Heart right ventricle (tissue), 16 donors: ENCODE results near the gene ZFHX3. TPM values are rescaled to one million over a fixed set of nuclear protein-coding genes. Genes with fewer than 3 reads are reported as not detected.

Experiments used
- ATAC-seq, 8 donors: fragments of 200-7000 bp; cut with Tn5 transposase; one replicate each; pipeline ENCODE4 v1.9.1; 2020; ENCODE audit warnings: mild to moderate bottlenecking in 8 of 8, moderate library complexity in 8 of 8, moderate number of reproducible peaks in 1 of 8
- DNase-seq, 2 donors: peaks; one replicate each; pipeline ENCODE4 v3.0.0-alpha.2; 2020
- H3K27ac ChIP-seq, 10 donors: fragments of 200-600 bp; sonication (generic) in 2 of 10; one replicate each; pipeline versions ENCODE4 v1.5.0 to v1.8.0; 2020 to 2022; ENCODE audit warnings: mild to moderate bottlenecking in 3 of 10
- H3K27me3 ChIP-seq, 7 donors: fragments of 200-600 bp; one replicate each; pipeline ENCODE4 v1.8.0; 2021 to 2022; ENCODE audit warnings: mild to moderate bottlenecking in 2 of 7
- H3K36me3 ChIP-seq, 9 donors: fragments of 200-600 bp; sonication (generic) in 1 of 9; one replicate each; pipeline versions ENCODE4 v1.5.0 to v1.8.0; 2020 to 2022; ENCODE audit warnings: mild to moderate bottlenecking in 2 of 9
- H3K4me1 ChIP-seq, 9 donors: fragments of 200-600 bp; sonication (generic) in 1 of 9; one replicate each; pipeline versions ENCODE4 v1.5.0 to v1.8.0; 2020 to 2022; ENCODE audit warnings: mild to moderate bottlenecking in 4 of 9
- H3K4me3 ChIP-seq, 10 donors: fragments of 200-600 bp; sonication (generic) in 2 of 10; one replicate each; pipeline versions ENCODE4 v1.5.0 to v1.8.0; 2020 to 2022; ENCODE audit warnings: mild to moderate bottlenecking in 7 of 10, moderate library complexity in 2 of 10
- H3K9me3 ChIP-seq, 11 donors: fragments of 200-600 bp in 10 of 11; sonication (generic) in 2 of 11; one replicate each; pipeline versions ENCODE4 v1.5.0 to v1.8.0; 2013 to 2022; ENCODE audit warnings: mild to moderate bottlenecking in 2 of 11, control low read depth in 1 of 11, moderate library complexity in 1 of 11
- WGBS, 2 donors: extraction: QIAGEN DNeasy Blood & Tissue Kit; methylation state at CpG; one replicate each; pipeline ENCODE4 v1.1.7; 2013; ENCODE audit warnings: inconsistent platforms in 1 of 2; 5-methylcytosine and 5-hydroxymethylcytosine counted together
- intact Hi-C, 10 donors: fragments of 100-400 bp; cut with DNase I; formaldehyde crosslinking; loops; one replicate each; pipeline versions ENCODE4 v1.11.1 to v1.14.2; 2022
- polyA plus RNA-seq, 2 donors: library from polyadenylated mRNA; stranded (reverse); fragments of 200-250 nt; gene quantifications; one replicate each; pipeline ENCODE4 v1.2.3, GENCODE V29; 2013
- total RNA-seq, 10 donors: library from RNA; stranded (reverse); fragmentation: NEBNext Ultra II Directional in 3 of 10; extraction: Animal tissue kit (Norgen Biotek cat#: 25700) in 3 of 10; gene quantifications; one replicate each; pipeline versions ENCODE4 v1.2.1 to v1.2.4, GENCODE V29; 2021 to 2023
- TF ChIP-seq, protein P1 (sequence below), 9 donors: fragments of 200-600 bp; sonication (generic) in 2 of 9; IDR thresholded peaks; one replicate each; pipeline versions ENCODE4 v1.5.0 to v1.8.0; 2021 to 2022; ENCODE audit warnings: antibody characterized with exemption in 9 of 9, mild to moderate bottlenecking in 5 of 9, moderate library complexity in 1 of 9
- donor health status: Arrhythmogenic right ventricular cardiomyopathy.
- donor health status: ischemic (EF 13 %, LVEDD 7.1; RV severe dilation, severe dysfunction).
- donor health status: healthy with polysubstance abuse.
- donor health status: DM: no; HTN: yes; CAD: no.
- donor health status: DM: no; HTN: no; CAD: no.
- donor health status: ischemic (EF 25% LVEDD 6.9; RV normal size, moderate dysfunction).
- donor health status: ischemic (EF 25% LVEDD 5.7; RV mildly dilated, moderate dysfunction).
- donor health status: healthy.
- donor health status: DM: yes; HTN: yes; CAD: no.
- donor health status: Ischemic cardiomyopathy.
- donor health status: ischemic (EF 35%, LVEDD 5.7; RV mildly dilated, moderate dysfunction).
- donor health status: nonischemic (EF 11% LVEDD 7.7; RV severe dilation, severe dysfunction).
- donor health status: DM: yes; HTN: yes; CAD: no.
- donor health status: PGD.
- donor health status: ischemic (EF 29% LVEDD 5.4; RV normal size, mild dysfunction).
- donor health status: nonischemic (EF 23%, LVEDD 6.1; RV moderate dilation, normal function).

The ZFHX3 gene
- total and polyA plus RNA-seq, 12 donors = 1.6 to 15.2 (median 10.4) TPM

DNA sequence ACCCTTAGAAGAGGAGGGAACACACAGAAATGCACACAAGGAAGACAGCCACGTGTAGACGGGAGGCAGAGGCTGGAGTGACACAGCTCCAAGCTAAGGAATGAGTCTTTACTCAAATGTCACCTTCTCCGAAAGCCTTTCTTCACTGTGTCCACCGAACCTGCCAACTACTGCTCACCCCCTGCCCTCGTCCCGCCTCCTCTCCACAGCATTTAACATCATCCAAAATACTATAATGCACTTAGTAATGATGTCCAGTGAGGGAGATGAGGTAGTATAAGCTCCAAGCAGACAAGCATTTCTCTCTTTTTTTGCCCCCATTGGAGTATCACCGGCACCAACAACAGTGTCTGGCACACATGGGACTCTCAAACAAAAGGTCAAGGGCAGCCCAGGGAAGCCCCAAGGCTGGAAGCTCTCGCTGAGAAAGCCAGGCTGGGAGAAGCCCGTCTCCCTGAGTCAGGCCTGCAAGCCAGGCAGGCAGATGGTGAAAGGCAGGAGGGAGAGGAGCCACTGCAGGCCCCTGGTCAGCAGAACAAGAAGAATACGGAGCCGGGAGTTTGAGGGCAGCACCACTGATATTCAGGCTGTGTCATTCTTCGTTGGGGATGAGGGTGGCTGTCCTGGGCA is 25.9 kb downstream of the ZFHX3 start:
- no peak overlapping the region for H3K4me3 ChIP-seq
- no peaks in the 10 kb centered on the region for H3K9me3 ChIP-seq
- peak overlapping the region in 1 of 10 donors; percentile 79 for H3K27ac ChIP-seq
- DNase-seq (no peak), ATAC-seq (no peak)
- no peaks in the 10 kb centered on the region for H3K36me3 ChIP-seq
- 76 to 87% methylated on average over 12 of the region's 12 CpGs for WGBS, 2 donors
- no peaks in the 10 kb centered on the region for H3K27me3 ChIP-seq
- intact Hi-C loops = loop anchor here in 1 of 10 donors (10.0 kb wide), 1 partner anchor 63 kb away; no protein-coding TSS in a partner anchor
- peaks cover 18 to 90% (median 44%) of the 10 kb centered on the region in 9 donors for H3K4me1 ChIP-seq
- TF ChIP-seq, protein P1, sequence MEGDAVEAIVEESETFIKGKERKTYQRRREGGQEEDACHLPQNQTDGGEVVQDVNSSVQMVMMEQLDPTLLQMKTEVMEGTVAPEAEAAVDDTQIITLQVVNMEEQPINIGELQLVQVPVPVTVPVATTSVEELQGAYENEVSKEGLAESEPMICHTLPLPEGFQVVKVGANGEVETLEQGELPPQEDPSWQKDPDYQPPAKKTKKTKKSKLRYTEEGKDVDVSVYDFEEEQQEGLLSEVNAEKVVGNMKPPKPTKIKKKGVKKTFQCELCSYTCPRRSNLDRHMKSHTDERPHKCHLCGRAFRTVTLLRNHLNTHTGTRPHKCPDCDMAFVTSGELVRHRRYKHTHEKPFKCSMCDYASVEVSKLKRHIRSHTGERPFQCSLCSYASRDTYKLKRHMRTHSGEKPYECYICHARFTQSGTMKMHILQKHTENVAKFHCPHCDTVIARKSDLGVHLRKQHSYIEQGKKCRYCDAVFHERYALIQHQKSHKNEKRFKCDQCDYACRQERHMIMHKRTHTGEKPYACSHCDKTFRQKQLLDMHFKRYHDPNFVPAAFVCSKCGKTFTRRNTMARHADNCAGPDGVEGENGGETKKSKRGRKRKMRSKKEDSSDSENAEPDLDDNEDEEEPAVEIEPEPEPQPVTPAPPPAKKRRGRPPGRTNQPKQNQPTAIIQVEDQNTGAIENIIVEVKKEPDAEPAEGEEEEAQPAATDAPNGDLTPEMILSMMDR (IDR thresholded peaks at IDR 0.05) = no peak

DNA sequence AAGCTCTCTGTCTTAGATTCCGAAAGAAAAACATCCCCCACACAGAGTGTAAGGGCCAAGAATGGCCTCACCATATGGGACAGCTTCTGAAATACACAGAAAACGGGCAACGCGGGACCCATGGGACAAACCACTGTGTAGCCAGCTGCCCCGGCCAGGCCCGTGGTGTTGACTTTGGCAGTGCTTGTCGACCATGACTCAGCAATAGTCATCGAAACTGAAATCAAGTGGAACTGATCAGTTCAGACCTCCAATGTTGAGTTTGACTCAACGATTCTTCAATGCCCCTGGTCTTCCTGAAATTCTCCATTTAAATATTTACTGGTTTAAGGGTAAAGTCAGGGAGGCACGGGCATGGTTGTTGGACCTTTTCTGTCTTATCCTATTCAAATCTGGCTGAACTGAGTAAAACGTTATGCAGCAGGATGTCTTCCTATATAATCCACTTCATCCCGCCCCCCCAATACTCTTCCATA is 27.5 kb downstream of the ZFHX3 start:
- no peaks in the 10 kb centered on the region for H3K9me3 ChIP-seq
- no peaks in the 10 kb centered on the region for H3K36me3 ChIP-seq
- H3K4me3 ChIP-seq = peak overlapping the region in 1 of 10 donors; percentile 7
- WGBS, 2 donors = 61 to 70% methylated on average over 12 of the region's 12 CpGs
- peaks cover 18 to 90% (median 50%) of the 10 kb centered on the region in 9 donors for H3K4me1 ChIP-seq
- H3K27me3 ChIP-seq = no peaks in the 10 kb centered on the region
- ATAC-seq (peak; percentile 63 to 88 (median 76)), DNase-seq (peak; percentile 72 to 74)
- TF ChIP-seq, protein P1 (IDR thresholded peaks at IDR 0.05) = no peak
- intact Hi-C loops = loop anchor here in 1 of 10 donors (10.0 kb wide), 1 partner anchor 64 kb away; no protein-coding TSS in a partner anchor
- H3K27ac ChIP-seq = peak overlapping the region in 8 of 10 donors; percentile 7 to 79 (median 56)

DNA sequence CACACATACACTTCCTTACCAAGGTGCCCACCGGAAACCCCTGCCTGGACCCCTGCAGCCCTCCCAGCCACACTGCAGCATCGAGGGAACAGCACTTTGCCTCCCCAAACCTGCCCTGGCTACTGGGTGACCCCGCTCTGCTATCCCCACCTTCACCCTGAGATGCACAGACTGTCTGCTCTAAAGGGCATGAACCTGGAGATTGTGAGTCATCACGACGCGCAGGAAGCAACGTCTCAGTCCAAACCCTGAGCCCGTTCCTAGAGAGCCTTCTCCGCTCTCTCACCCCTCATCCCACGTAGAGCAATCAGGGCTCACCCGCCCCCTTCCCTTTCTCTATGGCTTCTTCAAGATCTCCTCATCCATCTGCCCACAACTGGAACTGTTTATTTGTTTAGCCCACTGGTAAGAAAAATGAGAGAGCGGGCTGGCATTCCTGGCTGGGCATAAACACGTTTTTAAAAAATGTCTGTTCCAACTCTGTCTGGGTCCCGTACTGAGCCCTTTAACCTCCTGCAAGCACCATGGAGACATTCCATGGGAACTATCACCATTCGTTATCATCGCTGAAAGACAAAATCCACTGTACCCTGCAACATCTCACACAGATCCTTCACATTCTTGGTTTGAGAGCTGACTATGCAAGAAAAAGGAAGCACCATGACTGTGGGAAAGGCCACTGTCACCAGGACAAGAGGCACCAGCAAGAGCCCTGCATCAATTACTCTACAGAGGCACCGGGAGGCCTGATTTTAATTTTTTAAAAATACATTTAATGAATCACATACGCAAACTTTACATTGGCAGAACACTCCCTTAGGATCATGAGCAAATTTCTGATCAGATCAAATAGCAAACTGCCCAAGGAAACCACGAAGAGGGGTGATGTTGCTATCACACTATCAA is 28.2 kb downstream of the ZFHX3 start:
- Histone ChIP-seq H3K4me3 (peak overlapping the region in 1 of 10 donors; percentile 7), H3K36me3 (no peaks in the 10 kb centered on the region), H3K27me3 (no peaks in the 10 kb centered on the region), H3K4me1 (peaks cover 13 to 83% (median 42%) of the 10 kb centered on the region in 9 donors), H3K27ac (peak overlapping the region in 9 of 10 donors; percentile 1 to 79 (median 63)), H3K9me3 (no peaks in the 10 kb centered on the region)
- ATAC-seq = peak in 7 of 8 donors; percentile 34 to 66 (median 54)
- TF ChIP-seq, protein P1 (IDR thresholded peaks at IDR 0.05) = no peak
- DNase-seq = no peak
- intact Hi-C loops = loop anchor here in 2 of 10 donors (5.0 to 10.0 kb wide), 2 partner anchors 65 to 1748 kb away; no protein-coding TSS in a partner anchor
- WGBS, 2 donors = 71 to 72% methylated on average over 19 of the region's 19 CpGs
